Erythroblast (primary cell): Measurements from ENCODE around the gene PIEZO2.

Source experiments
- GATA1 ChIP-seq: IDR thresholded peaks from 2 replicates; pipeline ENCODE4 v1.6.1; 2011; ENCODE audit warnings: low read depth, mild to moderate bottlenecking, control low read depth, low read length, moderate library complexity
- POLR2A ChIP-seq: IDR thresholded peaks from 2 replicates; pipeline ENCODE4 v1.6.1; 2011; ENCODE audit warnings: mild to moderate bottlenecking, low read length

- TF ChIP-seq POLR2A (no peak), GATA1 (no peak)
These were observed 460.6 kb downstream of the PIEZO2 start for GRCh38 chr18:10688766-10689165.
